Renal cortex interstitium (tissue), 15 donors: ENCODE results near the gene CHRM3. TPM values are rescaled to one million over a fixed set of nuclear protein-coding genes. Genes with fewer than 3 reads are reported as not detected.
A peak's percentile ranks its signal among the peaks of the same experiment; 100 is the strongest.
"Not testable (repeated sequence)": the region's sequence is repeated elsewhere in the genome, so short reads cannot be mapped to it uniquely, and the experiment has no call there.

Experiments
- DNase-seq, 11 donors: peaks; one replicate each; pipeline ENCODE4 v3.0.0-alpha.2; 2013; ENCODE audit warnings: low read depth in 9 of 11, low spot score in 4 of 11; ENCODE audit errors: extremely low read depth in 1 of 11
- long read RNA-seq, 16 experiments: transcript quantifications; one replicate each; lab custom pipeline, GENCODE V29; 2026
- polyA plus RNA-seq, 3 donors: library from polyadenylated mRNA; unstranded; fragments of 120-200 nt; gene quantifications; one replicate each; pipeline ENCODE4 v1.2.1, GENCODE V29; 2013; ENCODE audit not compliant: insufficient read length in 3 of 3

The CHRM3 gene
- 1 to 10 TPM; 7.5 to 7.7 (median 7.7) TPM for polyA plus RNA-seq
- long read RNA-seq, donor 1 = 0 reads
- long read RNA-seq, donor 2 = 0 reads
- long read RNA-seq, donor 3 = 0 reads
- long read RNA-seq, donor 4 = 0 reads
- long read RNA-seq, donor 5 = 0 reads
- long read RNA-seq, donor 6 = 0 reads
- long read RNA-seq, donor 7 = 0 reads
- long read RNA-seq, donor 8 = 0 reads
- long read RNA-seq, donor 9 = 0 reads
- long read RNA-seq, donor 10 = 0 reads
- long read RNA-seq, donor 11 = 0 reads
- long read RNA-seq, donor 12 = 0 reads
- long read RNA-seq, donor 13 = 0 reads
- long read RNA-seq, donor 14 = 0 reads
- long read RNA-seq, donor 15 = 0 reads
- long read RNA-seq, donor 16 = 0 reads

DNA sequence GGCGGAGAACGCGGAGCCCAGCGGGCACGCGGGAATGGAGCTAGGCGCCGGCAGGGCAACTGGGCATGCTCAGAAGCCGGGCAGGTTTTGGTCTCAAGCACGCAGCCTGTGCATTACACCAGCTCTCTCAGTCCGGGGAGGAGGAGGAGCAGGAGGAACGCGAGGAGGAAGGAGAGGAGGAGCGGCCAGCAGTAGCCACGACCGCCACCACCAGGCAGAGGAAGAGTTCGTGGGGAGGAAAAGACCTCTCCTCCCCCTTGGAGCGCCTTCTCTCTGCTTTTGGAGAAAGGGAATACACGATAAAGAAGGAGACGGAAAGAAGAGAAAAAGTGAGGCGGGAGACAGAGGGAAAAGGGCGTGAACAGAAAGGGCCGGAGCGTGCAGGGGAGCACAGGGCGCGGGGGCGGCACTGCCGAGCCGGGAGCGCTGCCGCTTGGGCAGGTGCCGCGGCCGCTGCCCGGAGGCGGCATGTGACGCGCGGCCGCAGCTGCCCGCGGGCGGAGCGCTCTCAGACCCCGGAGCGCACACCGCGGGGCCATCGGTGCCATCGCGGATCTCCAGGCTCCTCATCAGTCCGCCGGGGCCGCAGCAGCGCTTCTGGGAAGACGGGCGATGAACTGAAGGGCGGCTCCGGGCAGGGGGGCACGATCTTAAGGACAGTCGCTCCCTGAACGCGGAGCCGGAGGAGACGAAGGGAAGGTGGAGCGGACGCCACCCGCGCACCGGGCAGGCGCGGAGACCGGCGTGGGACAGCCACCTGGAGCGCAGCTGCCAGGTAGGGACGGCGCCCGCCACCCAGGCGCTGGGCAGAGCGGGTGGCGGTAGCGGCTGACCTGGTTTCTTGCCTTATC, at the start of gene CHRM3:
Gene CHRM3, plus strand, starts transcription at position 116 of the 851 bp plus-strand sequence. CDS start 520,884 bp downstream, outside the sequence.
- peak in 9 of 11 donors; percentile 35 to 68 (median 56) for DNase-seq

DNA sequence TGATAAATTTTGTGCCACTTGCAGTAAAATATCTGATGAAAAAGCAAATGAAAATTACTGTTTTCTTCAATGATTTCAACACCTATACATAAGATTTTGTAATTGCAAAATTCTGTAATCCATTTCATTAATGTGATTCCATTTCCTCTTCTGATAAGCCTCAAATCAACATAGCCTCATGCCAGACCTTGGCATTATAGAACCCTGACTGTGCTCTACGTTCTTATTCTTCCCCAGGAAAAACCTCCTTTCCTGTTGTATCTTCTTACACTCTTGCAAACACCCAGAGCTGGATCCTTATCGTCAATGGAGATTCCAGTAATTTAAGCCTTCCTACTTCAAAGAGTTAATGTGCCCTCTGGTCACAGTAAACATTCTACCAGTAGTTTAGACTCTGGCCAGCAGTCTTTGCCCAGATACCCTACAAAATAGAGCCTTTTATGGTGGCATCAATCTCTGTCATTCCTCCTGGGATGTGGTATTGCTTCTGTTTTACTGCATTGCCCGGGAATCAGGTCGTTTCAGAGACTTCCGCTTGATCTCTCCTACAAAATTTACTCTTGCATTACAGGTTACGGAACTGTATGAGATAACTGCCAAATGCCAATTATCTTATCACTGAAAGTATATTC, 48.5 kb upstream of the CHRM3 start:
- DNase-seq = peak in 10 of 11 donors; percentile 15 to 66 (median 30)

DNA sequence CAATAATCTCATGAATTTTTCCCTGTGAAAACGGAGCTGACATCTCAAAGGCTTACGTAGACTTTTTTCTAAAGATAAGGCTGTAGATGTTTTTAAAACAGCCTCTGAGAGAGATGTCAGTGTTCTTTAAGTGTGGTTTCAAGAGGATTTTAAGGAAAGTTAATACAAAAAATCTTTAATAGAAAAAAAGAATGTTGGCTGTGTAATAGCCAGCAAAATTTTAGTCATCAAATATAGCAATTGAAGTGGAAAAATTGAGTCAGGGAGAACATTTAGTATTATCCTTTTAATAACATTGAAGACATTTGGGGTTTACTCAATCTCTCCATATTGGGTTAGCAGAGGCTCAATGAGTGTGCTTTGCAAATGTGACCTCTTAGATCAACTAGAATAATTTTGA, 38.6 kb upstream of the CHRM3 start:
- no peak for DNase-seq

DNA sequence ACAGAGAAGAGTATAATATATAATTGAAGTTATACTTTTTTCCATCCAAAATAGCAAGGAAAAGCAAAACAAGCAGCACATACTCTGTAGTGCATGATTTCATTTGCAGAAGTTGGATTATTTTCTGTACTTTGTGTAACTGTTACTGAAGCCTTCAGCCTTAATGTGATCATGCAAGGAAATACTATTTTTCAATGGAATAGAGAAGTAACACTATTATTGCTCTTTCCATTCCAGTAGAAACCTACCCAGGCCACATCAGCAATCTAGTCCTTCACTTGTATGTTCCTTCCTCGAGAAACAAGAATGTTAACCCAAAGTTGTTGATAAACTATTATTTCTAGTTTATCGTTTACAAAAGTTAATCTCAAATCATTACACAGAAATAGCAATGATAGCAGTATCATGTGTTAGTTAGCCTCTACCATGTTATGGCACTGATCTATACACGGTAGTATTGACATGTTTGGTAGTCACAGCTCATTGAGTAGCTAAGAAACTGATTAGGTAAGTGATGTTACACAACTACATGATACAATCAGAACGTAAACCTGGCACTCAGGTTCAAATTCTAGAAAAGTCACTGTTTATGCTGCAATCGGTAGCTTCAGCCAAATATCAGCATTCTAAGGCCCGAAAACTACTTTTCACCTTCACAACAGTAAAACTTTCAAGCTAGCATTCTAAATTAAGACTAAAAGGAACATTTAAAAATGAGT, 37.6 kb upstream of the CHRM3 start:
- DNase-seq = no peak

DNA sequence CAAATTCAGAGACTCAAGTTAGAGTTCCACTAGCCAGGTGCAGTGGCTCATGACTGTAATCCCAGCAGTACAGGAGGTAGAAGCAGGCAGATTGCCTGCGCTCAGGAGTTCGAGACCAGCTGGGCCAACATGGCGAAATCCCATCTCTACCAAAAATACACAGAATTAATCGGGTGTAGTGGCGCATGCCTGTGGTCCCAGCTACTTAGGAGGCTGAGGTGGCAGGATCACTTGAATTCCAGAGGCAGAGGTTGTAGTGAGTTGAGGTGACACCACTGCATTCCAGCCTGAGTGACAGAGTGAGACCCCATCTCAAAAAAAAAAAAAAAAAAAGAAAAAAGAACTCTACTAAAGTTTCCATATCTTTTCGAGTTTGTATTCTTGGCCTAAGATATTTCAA, 36.7 kb upstream of the CHRM3 start:
- no peak for DNase-seq

DNA sequence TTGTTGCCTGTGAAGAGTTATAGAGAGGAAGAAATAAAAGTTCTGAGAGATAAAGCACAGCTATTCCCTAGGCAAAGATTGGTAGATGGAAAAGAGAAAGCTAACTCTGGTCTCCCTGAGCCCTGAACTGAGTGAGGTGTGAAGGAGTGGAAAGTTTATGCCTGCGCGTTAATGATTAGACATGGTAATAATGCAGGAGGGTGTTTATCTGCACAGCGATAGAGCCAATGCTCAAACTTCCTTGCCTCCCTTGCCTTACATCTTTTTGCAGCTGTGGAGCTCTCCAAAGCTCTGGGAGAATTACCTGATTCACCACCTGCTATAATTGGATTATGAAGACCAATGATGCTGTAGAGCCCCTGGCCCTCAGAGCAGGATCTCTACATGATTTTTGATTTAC, 32.8 kb upstream of the CHRM3 start:
- peak in 7 of 11 donors; percentile 15 to 47 (median 37) for DNase-seq

DNA sequence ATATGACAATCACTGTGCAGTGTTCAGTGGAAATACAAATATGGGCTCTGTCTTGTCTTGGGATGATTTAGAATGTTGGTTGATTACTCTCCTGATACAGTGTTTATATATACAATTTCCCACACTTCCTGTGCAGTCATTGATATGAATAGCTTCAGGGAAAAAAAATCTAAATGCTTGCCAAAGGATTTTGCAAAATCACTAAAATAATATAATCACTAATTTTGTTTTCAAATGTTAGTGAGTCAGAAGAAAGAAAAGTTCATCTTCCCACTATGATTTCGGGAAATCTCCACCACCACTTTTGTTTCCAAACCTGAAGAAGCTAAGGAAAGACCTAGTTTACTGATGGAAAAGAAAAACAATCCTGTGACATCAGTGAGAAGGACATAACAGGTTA, 32.1 kb upstream of the CHRM3 start:
- no peak for DNase-seq

DNA sequence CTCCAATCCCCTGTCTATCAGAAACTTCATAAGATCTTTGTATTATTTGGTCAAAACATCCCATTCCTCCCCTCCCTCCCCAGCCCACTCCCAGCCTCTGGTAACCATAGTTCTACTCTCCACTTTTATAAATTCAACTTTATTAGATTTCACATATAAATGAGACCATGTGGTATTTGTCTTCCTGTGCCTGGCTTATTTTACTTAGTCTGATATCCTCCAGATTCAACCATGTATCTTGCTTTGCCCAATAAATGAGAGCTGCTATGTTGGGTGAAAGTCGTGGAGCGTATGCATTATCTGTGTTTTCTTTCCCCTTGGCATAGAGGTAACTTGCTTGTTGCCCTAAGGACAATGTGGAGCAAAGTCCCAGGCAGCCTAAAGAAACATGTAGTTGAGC, 28.5 kb upstream of the CHRM3 start:
- no peak for DNase-seq

DNA sequence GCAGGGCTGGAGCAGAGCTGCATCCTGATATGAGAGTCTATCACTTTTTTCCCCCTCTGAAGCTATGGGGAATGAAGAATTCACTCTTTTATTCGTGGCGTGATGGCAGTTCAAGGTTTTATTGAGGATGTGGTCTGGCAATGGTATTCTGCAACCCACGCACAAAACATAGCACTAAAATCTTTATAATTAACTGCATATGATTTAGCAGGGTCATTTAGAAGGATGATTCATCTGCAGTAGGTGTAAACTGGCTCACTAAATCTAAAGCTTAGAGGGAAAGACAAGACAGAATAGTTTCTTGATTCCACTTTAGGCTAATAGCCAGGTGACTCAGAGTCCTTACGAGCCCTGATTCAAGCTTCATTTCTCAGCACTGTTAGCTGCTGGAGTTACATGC, 25.0 kb upstream of the CHRM3 start:
- DNase-seq = no peak

DNA sequence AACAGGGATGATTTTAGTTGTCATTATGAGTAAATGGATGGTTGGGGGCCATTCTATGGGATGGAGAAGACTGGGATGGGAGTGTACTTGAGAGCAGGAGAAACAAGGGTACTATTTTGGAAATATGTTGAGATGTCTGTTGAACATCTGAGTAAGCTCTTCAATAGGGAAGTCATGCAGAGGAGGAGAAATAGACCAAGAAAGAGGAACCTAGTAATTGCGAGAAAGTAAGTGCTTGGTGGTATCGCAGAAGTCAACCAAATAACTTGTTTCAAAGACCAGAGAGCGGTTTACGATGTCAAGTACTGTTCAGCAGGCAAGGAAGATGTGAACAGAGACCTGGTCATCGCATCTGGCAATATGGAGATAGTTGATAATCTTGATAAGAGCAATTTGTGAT, 22.4 kb upstream of the CHRM3 start:
- DNase-seq = no peak

DNA sequence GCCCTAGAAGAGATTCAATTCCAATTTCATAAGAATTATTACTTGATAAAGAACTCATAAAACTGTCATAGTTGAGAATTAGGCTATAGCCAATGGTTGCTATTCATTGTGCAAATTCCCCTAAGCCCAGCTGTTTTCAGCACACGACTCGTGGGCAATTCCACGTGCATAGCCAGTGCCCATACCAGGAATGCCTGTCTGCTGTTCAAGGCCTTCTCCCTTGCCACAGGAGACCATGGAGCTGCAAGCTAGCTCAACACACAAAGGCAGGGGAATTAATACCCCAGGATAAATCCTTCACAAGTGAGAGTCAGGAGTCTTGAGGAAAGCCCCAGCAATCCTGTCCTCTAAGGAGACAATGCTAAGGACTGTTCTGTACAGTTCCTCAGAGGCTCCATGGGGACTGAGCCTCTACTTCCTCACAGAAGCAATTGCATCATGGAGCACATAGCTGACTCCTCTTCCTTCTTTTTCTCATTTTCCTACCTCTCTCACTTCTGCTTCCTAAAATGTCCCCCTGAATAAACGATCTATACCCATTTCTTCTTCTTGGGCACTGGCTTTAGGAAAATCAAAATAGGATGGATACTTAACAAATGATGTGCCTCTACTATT, 19.1 kb upstream of the CHRM3 start:
- DNase-seq = no peak

DNA sequence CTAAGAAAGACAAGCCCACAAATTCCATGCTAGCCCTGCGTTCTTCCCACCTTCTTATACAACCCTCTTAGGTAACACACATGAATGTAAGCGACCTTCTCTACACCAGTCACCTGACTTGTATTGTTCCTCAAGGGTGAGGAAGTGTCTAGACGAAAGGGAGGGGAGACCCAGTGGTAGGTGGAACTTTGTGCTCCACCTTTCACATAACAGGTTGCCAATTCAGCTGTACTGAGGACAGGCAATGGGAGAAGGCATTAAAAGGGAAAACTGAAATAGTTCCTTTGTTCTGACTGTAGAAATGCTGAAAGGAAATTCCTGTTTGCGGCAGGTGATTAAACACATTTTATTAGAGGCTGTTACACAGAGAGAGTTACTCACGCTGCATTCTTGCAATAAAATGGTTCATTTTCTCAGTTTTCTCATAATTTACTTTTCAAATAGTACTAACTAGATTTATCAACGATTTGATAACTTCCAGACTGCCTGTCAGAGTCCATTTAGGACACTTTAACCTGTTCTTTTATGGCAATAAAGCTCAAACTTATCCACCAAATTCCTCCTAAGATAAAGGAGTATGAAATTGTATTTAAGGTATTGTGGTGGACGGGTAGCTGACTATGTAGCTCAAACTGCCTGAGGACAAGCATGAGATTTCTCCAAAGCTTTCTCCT, 17.8 kb upstream of the CHRM3 start:
- no peak for DNase-seq

DNA sequence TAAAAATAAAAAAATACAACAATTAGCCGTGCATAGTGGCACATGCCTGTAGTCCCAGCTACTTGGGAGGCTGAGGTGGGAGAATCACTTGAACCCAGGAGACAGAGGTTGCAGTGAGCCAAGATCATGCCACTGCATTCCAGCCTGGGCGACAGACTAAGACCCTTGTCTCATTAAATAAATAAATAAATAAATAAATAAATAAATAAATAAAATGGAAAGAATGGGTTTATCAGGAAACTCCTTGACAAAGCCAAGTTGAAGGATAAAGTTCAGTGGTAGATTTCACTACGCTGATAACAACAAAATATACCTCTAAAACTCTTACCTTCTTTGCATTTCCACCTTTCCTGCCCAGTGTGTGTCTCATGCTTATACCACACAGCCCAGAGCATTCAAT, 15.5 kb upstream of the CHRM3 start:
- not testable (repeated sequence) for DNase-seq

DNA sequence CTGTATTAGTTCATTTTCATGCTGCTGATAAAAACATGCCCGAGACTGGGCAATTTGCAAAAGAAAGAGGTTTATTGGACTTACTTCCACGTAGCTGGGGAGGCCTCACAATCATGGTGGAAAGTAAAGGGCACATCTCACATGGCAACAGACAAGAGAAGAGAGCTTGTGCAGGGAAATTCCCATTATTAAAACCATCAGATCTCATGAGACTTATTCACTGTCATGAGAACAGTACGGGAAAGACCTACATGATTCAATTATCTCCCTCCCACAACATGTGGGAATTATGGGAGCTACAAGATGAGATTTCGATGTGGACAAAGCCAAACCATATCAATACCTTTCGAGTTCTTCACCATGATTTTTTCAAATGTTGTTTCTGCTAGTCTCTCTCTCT, 3.7 kb upstream of the CHRM3 start:
- no peak for DNase-seq

DNA sequence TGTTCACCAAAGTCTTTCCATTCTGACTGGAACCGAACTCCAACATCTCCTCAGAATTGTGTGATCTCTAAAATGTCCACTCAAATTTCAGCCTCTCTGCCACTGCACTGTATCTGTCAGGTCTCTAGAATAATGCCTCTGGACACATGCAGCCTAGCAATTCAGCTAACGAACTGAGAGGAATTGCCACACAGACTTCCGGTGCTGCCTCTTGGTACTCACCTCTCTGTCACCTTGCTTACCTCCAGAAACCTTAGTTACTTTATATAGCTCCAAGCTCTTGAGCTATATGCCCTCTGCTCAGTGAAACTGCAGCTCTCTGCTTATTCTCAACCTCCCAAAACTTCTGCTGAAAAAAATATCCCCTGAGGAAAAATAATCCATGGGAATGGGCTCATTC, 2.7 kb upstream of the CHRM3 start:
- DNase-seq = no peak

DNA sequence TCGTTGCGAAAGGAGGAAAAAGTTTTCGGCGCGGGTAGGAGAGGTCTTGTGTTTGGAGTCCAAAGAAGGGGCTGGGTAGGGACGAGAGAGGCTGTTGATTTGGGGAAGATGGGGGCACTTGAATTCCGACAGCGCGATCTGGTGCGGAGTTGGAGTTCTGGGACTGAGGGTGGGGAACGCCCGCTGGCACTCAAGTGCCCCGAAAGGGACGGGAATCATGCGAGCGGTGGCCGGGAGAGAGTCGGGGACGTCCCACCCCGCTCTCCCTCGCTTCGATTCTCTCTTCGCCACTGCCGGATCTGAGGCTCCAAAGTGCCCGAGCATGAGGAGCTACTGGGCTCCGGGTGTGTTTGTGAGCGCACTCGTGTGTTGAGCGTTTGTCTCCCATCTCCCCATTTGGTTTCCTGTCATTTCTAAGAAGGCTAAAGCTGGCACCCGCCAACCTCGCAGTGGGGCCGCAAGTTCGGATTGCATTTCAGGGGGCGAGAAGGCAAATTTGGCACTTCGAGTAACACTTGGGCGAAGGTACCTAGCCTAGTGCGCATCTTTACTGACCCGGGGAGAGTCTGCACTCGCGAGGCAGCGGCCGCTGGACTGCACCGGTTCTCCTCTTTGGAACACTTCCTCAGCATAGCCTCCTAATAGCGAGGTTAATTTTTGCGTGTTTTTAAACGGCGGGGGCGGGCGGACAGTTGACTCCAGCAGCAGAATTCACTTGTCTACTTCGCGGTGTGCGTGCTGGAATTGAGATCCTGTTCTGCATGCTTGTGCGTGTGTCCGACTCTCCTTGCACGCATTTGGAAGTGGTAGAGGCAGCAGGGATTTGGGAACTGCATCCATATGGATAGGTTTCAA, 1.2 kb downstream of the CHRM3 start:
- peak in 4 of 11 donors; percentile 17 to 24 (median 21) for DNase-seq

DNA sequence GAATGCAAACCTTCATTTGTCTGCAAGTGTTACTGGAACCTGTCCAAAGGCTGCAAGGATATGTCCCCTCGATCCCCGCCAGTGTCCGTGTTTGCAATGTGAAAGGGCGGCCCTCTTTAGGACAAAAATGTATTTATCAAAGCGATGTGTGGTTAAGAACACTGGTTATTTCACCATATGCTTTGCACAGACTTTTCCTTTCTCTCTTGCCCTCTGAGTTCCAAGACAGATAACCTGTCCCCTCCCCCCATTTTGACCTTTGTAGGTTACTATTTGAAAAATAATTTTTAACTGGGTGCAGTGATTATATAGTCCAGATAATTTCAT, 1.8 kb downstream of the CHRM3 start:
- no peak for DNase-seq

DNA sequence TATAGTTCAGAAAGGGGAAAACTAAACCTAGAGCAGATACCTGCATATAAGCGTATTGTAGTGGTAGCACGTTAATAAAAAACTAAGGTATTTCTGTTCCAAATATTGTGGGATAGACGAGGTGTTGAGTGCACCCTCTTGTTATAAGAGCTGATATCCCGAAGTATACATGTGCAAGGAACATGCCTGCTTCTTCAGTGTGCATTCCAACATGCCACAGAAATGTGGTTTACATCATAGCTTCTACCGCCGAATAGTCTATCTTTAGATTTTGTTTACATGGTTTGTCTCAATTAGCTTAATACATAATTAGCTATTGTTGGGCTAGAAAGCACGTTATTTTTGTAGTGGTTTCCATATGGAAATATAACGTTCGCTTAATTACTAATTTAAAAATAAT, 2.2 kb downstream of the CHRM3 start:
- no peak for DNase-seq
